GM21737 (cell line): Measurements from ENCODE around the gene MOB1B.
"Not testable (repeated sequence)": the region's sequence is repeated elsewhere in the genome, so short reads cannot be mapped to it uniquely, and the experiment has no call there.

Experiments
- ATAC-seq: cut with Tn5 transposase; IDR thresholded peaks from one replicate; pipeline ENCODE4 v1.9.1; 2021; ENCODE audit warnings: mild to moderate bottlenecking, moderate library complexity; ENCODE audit not compliant: unreplicated experiment

The MOB1B gene

GRCh38 chr4:70901984-70902576 lies at the start of gene MOB1B:
Gene MOB1B (plus strand): TSS chr4:70902369. CDS start chr4:70902537, 168 bp downstream.
- ATAC-seq, result peak; percentile 95

GRCh38 chr4:70855464-70855863 lies 46.7 kb upstream of the MOB1B start:
- ATAC-seq, result no peak

GRCh38 chr4:70858454-70858853 lies 43.7 kb upstream of the MOB1B start:
- ATAC-seq, result no peak

GRCh38 chr4:70859066-70859465 lies 43.1 kb upstream of the MOB1B start:
- no peak for ATAC-seq

GRCh38 chr4:70863099-70863790 lies 38.9 kb upstream of the MOB1B start:
- peak; percentile 47 for ATAC-seq

- ATAC-seq, result no peak
Measured at GRCh38 chr4:70868778-70869177, 33.4 kb upstream of the MOB1B start.

- no peak for ATAC-seq
Measured at GRCh38 chr4:70873216-70873615, 29.0 kb upstream of the MOB1B start.

- ATAC-seq, result no peak
Measured at GRCh38 chr4:70874268-70875156, 27.7 kb upstream of the MOB1B start.

GRCh38 chr4:70877556-70877955 lies 24.6 kb upstream of the MOB1B start:
- no peak for ATAC-seq

GRCh38 chr4:70880739-70881138 lies 21.4 kb upstream of the MOB1B start:
- no peak for ATAC-seq

- ATAC-seq, result no peak
Measured at GRCh38 chr4:70885174-70885573, 17.0 kb upstream of the MOB1B start.

- ATAC-seq, result no peak
Measured at GRCh38 chr4:70892086-70892769, 9.9 kb upstream of the MOB1B start.

- no peak for ATAC-seq
Measured at GRCh38 chr4:70893790-70894189, 8.4 kb upstream of the MOB1B start.

- ATAC-seq, result no peak
Measured at GRCh38 chr4:70895405-70895804, 6.8 kb upstream of the MOB1B start.

GRCh38 chr4:70895811-70896491 lies 6.2 kb upstream of the MOB1B start:
- ATAC-seq, result peak; percentile 78

- ATAC-seq, result not testable (repeated sequence)
Measured at GRCh38 chr4:70898581-70898980, 3.6 kb upstream of the MOB1B start.

GRCh38 chr4:70901607-70901983 lies 574 bp upstream of the MOB1B start:
- ATAC-seq, result no peak

- ATAC-seq, result peak; percentile 45
Measured at GRCh38 chr4:70902577-70903290, 565 bp downstream of the MOB1B start.

- ATAC-seq, result no peak
Measured at GRCh38 chr4:70903291-70903603, 1.1 kb downstream of the MOB1B start.

GRCh38 chr4:70908993-70909556 lies 6.9 kb downstream of the MOB1B start:
- ATAC-seq, result no peak
